C4-2B (cell line): ENCODE results near the gene EMCN.

Source experiments
- H3K27ac ChIP-seq: fragments of 450-650 bp; 2 replicates; pipeline ENCODE4 v1.5.1; 2017
- ZFX ChIP-seq: fragments of 450-650 bp; IDR thresholded peaks from 2 replicates; pipeline ENCODE4 v1.6.1; 2017
- TF ChIP-seq, protein P1 (sequence below): fragments of 450-650 bp; conservative IDR thresholded peaks from 2 replicates; pipeline ENCODE4 v1.5.1; 2017; ENCODE audit warnings: mild to moderate bottlenecking

EMCN gene

DNA sequence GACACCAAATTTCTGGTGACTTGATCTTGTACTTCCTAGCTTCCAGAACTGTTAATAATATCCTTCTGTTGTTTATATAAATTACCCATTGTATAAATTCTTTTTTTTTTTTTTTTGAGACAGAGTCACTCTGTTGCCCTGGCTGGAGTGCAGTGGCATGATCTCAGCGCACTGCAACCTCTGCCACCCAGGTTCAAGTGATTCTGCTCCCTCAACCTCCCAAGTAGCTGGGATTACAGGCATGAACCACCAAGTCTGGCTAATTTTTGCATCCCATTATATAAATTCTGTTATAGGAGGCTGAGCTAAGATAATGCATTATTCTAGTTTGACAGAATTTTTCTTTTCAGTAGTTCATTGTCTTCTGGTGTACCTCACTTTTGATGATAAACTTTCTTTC, 170.6 kb downstream of the EMCN start:
- no peak for TF ChIP-seq ZFX
- TF ChIP-seq, protein P1, sequence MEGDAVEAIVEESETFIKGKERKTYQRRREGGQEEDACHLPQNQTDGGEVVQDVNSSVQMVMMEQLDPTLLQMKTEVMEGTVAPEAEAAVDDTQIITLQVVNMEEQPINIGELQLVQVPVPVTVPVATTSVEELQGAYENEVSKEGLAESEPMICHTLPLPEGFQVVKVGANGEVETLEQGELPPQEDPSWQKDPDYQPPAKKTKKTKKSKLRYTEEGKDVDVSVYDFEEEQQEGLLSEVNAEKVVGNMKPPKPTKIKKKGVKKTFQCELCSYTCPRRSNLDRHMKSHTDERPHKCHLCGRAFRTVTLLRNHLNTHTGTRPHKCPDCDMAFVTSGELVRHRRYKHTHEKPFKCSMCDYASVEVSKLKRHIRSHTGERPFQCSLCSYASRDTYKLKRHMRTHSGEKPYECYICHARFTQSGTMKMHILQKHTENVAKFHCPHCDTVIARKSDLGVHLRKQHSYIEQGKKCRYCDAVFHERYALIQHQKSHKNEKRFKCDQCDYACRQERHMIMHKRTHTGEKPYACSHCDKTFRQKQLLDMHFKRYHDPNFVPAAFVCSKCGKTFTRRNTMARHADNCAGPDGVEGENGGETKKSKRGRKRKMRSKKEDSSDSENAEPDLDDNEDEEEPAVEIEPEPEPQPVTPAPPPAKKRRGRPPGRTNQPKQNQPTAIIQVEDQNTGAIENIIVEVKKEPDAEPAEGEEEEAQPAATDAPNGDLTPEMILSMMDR, result no peak
- no peak overlapping the region for H3K27ac ChIP-seq

DNA sequence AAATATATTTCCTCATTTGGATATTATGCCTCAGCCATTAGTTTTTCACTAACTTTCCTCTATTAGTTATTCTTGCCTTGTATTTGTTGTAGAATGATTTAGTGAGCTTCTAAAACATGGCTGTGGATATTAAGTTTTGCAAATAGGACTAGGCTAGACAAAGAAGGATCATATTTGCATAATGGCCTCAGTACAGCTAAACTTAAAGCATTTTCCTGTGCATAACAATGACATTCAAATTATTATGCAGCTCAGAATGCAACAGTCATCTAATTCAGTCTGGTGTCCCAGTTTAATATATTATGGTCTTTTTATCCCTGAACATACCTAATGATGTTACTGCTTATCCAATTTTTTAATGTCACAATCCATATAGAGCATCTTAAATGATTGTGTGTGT, 172.2 kb downstream of the EMCN start:
- no peak for TF ChIP-seq ZFX
- TF ChIP-seq, protein P1, result no peak
- no peak overlapping the region for H3K27ac ChIP-seq
